ENCODE results near the gene CD274. TPM values are rescaled to one million over a fixed set of nuclear protein-coding genes. Genes with fewer than 3 reads are reported as not detected.

Gene CD274
- total RNA-seq, 1 experiment from 2014 or later: 2.6 TPM

GRCh38 chr9:5485378-5486085, 35.2 kb downstream of the CD274 start:
- Mint-ChIP-seq H3K27ac (ENCODE audit: low read depth, unreplicated experiment) (no peak overlapping the region), H3K27me3 (ENCODE audit: insufficient read depth, unreplicated experiment) (no peaks in the 10 kb centered on the region)
- no TSS peak for BruUV-seq (replicated peaks)

GRCh38 chr9:5486988-5487387, 36.6 kb downstream of the CD274 start:
- Mint-ChIP-seq H3K9me3 (ENCODE audit: unreplicated experiment) (no peaks in the 10 kb centered on the region), H3K4me1 (ENCODE audit: insufficient read depth, unreplicated experiment) (no peaks in the 10 kb centered on the region), H3K27ac (ENCODE audit: low read depth, unreplicated experiment) (no peak overlapping the region), H3K4me3 (ENCODE audit: unreplicated experiment) (no peak overlapping the region), H3K36me3 (ENCODE audit: insufficient read depth, unreplicated experiment) (no peaks in the 10 kb centered on the region), H3K27me3 (ENCODE audit: insufficient read depth, unreplicated experiment) (no peaks in the 10 kb centered on the region)
- CTCF ChIA-PET: interaction anchor here (0.5 to 0.6 kb wide), 2 partner anchors 15 to 1173 kb away, joined by 3 read pairs; no protein-coding TSS in a partner anchor
- intact Hi-C loops (cut with micrococcal nuclease): no loop called here
- no peak for DNase-seq (ENCODE audit: unreplicated experiment)
- POLR2A ChIA-PET: no interaction called here
- TF ChIP-seq CTCF (IDR thresholded peaks at IDR 0.05; ENCODE audit: unreplicated experiment): no peak
- BruUV-seq (replicated peaks): no TSS peak

More at GRCh38 chr9:5485378-5486085, 35.2 kb downstream of the CD274 start:
- no peak for TF ChIP-seq CTCF (IDR thresholded peaks at IDR 0.05; ENCODE audit: unreplicated experiment)
- ChIA-PET CTCF (interaction anchor here (0.5 kb wide), 1 partner anchor 221 kb away, joined by 3 read pairs; no protein-coding TSS in a partner anchor), POLR2A (no interaction called here)
- DNase-seq (ENCODE audit: unreplicated experiment): no peak
- Mint-ChIP-seq H3K9me3 (ENCODE audit: unreplicated experiment) (no peaks in the 10 kb centered on the region), H3K4me1 (ENCODE audit: insufficient read depth, unreplicated experiment) (no peaks in the 10 kb centered on the region), H3K36me3 (ENCODE audit: insufficient read depth, unreplicated experiment) (no peaks in the 10 kb centered on the region), H3K4me3 (ENCODE audit: unreplicated experiment) (no peak overlapping the region)
- intact Hi-C loops (cut with micrococcal nuclease): no loop called here

GRCh38 chr9:5488221-5489008, 38.1 kb downstream of the CD274 start:
- ChIA-PET CTCF (interaction anchor here (1.0 kb wide), 1 partner anchor 102 kb away, joined by 3 read pairs; no protein-coding TSS in a partner anchor), POLR2A (interaction anchor here (0.9 kb wide), 1 partner anchor 18 kb away, joined by 3 read pairs; no protein-coding TSS in a partner anchor)
- H3K27ac Mint-ChIP-seq (ENCODE audit: low read depth, unreplicated experiment): no peak overlapping the region
- no peaks in the 10 kb centered on the region for H3K36me3 Mint-ChIP-seq (ENCODE audit: insufficient read depth, unreplicated experiment)
- peaks cover 6% of the 10 kb centered on the region for H3K4me1 Mint-ChIP-seq (ENCODE audit: insufficient read depth, unreplicated experiment)
- no peaks in the 10 kb centered on the region for H3K9me3 Mint-ChIP-seq (ENCODE audit: unreplicated experiment)
- no TSS peak for BruUV-seq (replicated peaks)
- H3K27me3 Mint-ChIP-seq (ENCODE audit: insufficient read depth, unreplicated experiment): no peaks in the 10 kb centered on the region
- no peak for TF ChIP-seq CTCF (IDR thresholded peaks at IDR 0.05; ENCODE audit: unreplicated experiment)
- no peak overlapping the region for H3K4me3 Mint-ChIP-seq (ENCODE audit: unreplicated experiment)
- no peak for DNase-seq (ENCODE audit: unreplicated experiment)
- intact Hi-C loops (cut with micrococcal nuclease): no loop called here

Data from MCF 10A (cell line).